Measurements from ENCODE around the gene ATP1A2. TPM values are rescaled to one million over a fixed set of nuclear protein-coding genes. Genes with fewer than 3 reads are reported as not detected.

Gene ATP1A2
- total and polyA plus RNA-seq, 2 of the 8 experiments (the other 6 are each of a cell fraction or from before 2014, with no cell fraction given), result 39.7 to 40.8 TPM

- no peak for TF ChIP-seq CTBP2 (IDR thresholded peaks at IDR 0.05; ENCODE audit: borderline replicate concordance, insufficient read depth, insufficient read length, low read length)
- TF ChIP-seq HDAC6 (IDR thresholded peaks at IDR 0.05; ENCODE audit: low read depth, low read length), result no peak
- TF ChIP-seq TAF1 (IDR thresholded peaks at IDR 0.05; ENCODE audit: low read depth, low read length), result no peak
- no peak for TF ChIP-seq POLR2A (IDR thresholded peaks at IDR 0.05; ENCODE audit: control extremely low read depth in 1 of 2, low read depth in 2 of 2, low read length in 2 of 2)
- no peak for TF ChIP-seq RBBP5 (IDR thresholded peaks at IDR 0.05; ENCODE audit: borderline replicate concordance, low read depth, low read length)
- TF ChIP-seq ZNF274 (IDR thresholded peaks at IDR 0.05; ENCODE audit: borderline replicate concordance, extremely low read depth, low read length), result no peak
- no peak for TF ChIP-seq RFX5 (IDR thresholded peaks at IDR 0.05; ENCODE audit: borderline replicate concordance, low read depth, low read length)
These were observed 29.1 kb upstream of the ATP1A2 start (continued) for GRCh38 chr1:160086456-160086892.
